ENCODE data around the gene XPO6.

The XPO6 gene

DNA sequence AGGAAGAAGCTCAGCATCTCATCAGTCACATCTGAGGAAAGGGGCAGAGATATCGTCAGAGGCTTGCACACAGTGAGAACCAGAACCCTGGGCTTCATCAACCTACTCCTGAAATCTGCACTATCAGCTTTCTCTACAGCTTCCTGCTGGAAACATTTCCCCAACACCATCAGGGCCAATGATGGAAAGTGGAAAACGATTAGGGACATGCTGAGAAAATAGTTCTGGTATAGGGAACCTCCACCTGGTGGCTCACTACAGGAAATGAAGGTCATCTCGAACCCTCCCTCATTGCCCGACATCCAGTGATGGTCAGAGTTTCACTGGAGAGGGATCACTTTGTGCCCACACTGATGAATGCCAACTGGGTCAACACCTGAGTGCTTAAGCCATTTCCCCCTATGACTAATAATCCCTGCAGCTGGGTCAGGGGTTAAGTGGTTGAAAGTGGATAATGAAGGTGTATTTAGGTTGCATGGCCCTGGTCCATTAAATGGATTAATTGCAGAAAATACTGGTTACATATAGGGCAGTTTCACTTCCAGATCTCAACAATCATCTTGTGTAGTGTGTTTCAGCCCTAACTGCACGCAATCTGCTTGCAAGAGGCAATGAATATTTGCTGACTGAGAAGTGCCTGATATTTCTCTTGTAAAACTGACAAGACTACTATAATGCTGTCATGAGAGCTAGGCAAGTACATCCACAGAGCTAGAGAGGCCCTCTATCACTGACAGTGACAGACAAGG lies 105.1 kb downstream of the XPO6 start:
- DNase-seq: no peak

DNA sequence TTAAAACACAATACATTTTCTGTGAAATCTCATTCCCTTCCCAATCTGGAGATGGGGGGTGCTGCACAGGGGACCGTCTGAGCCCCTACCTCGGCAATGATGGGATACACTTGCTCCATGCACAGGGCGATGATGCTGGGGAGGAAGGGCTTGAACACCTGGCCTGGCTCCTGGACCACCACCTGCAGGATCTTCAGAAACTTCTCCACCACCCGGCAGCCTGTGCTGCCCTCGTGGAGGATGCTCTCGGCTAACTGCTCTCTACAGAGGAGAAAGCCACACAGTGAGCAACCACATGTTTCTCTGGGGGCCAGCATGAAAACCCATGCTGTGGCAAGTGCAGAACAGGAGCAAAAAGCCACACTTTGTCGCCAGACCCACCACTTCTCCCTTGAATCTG lies 105.8 kb downstream of the XPO6 start:
- DNase-seq: no peak

DNA sequence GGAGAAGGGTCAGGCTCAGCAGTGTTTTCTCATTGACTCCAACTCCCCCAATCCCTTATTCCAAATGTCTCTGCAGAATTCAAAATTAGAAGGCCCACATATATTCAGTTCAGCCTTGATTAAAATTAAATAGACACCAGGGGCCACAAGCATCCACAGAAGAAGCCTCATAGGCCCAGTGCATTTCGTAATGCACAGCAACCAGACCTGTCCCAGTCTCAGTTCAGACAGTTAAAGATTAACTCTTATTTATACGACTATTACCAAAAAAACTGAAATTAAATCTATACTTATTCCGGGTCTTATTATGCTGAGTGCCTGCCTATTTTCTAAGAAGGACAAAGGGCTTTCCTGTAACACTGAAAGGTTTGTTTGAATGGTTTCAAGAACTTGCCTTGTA lies 106.5 kb downstream of the XPO6 start:
- no peak for DNase-seq

DNA sequence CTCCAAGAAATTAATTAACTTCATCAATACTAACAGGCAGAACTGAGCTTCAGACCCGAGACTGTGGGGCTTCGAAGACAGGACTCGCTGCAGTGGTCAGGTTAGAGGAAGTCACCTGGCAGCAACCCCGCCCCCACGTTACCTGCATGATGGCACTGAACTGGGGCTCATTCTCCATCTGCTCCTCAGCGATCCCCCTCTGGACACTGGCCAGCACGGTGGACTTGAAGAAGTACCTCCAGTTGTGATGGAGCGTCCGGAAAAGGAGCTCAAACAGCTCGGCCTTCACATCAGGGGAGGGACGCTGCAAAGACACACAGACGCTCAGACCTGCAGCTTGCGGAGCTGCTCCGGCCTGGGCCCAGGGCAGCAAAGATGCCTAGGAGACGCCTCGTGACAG lies 107.4 kb downstream of the XPO6 start:
- DNase-seq: no peak

DNA sequence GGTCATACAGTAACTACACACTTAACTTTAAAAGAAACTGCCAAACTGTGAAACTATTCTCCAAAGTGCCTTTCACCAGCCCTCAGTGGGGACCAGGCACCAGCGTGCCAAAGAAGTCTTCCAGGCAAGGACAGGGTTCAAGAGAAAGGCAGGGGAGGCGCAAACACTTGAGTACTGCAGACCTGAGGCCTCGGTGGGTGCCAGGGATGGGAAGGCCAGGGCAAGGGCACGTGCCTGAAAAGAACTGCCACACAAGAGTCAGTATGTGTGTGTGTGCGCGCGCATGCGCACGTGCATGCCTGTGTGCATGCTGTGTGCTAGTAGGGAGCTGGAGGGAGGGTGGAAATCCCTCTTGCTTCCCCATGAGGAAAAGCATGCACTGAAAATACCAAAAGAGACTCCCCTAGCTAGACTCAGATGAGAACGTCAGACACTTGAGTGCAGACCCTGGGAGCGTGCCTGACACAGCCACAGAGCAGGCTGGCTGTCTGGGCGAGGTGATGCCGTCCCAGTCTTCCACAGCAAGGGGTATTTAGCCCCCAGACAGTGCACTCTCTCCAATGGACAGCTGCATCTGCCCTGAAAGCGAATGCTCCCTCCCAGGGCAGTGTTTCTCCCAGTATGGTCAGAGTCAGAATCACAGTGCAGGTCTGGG lies 108.1 kb downstream of the XPO6 start:
- no peak for DNase-seq

DNA sequence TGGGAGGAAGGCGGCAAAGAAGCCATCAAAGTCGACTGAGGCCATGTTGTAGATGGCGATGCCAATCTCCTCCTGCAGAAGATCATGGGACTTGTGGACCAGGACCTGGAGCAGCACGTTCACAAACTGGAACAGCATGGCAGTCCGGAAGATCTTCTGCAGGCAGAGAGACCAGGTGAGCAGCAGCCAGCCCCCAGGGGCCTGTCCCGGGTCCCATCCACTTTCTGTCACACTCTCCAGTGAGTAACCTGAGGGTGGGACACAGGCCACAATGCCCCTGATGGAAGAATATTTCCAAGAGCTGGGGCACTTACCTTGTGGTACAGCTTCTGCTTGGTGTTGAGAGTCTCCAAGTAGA lies 110.3 kb downstream of the XPO6 start:
- no peak for DNase-seq

DNA sequence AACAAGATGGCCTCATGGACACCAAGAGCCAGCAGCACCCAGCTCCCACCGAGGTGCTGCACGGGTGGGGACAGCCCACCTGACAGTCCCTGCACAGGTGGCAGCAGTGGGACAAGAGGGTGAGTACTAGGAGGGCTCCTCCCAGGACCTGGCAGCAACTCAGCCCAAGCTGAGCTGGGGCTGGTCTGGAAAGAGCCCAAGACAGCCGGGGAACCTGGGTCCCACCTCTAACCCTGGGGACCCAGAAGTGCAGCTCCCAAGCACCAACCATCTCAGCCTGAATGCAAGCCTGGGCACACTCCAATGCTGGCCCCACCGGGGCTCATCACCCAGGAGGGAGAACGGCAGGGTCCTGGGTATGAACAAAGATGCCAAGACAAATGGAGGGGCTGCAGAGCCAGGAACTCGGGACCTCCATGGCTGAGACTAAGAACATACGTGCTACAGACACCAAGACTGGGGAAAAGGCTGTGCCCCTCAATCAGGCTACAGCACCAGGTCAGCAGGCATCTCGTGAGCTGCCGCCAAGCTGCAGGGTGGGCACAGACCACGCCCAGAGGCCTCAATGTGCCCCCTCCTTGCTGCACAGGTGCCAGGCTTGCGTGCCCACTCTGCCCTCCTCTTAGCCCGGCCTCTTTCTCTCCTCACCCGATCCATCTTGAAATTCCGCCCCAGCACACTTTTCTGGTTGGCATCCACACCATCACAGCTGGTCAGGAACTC lies 110.8 kb downstream of the XPO6 start:
- DNase-seq: no peak

DNA sequence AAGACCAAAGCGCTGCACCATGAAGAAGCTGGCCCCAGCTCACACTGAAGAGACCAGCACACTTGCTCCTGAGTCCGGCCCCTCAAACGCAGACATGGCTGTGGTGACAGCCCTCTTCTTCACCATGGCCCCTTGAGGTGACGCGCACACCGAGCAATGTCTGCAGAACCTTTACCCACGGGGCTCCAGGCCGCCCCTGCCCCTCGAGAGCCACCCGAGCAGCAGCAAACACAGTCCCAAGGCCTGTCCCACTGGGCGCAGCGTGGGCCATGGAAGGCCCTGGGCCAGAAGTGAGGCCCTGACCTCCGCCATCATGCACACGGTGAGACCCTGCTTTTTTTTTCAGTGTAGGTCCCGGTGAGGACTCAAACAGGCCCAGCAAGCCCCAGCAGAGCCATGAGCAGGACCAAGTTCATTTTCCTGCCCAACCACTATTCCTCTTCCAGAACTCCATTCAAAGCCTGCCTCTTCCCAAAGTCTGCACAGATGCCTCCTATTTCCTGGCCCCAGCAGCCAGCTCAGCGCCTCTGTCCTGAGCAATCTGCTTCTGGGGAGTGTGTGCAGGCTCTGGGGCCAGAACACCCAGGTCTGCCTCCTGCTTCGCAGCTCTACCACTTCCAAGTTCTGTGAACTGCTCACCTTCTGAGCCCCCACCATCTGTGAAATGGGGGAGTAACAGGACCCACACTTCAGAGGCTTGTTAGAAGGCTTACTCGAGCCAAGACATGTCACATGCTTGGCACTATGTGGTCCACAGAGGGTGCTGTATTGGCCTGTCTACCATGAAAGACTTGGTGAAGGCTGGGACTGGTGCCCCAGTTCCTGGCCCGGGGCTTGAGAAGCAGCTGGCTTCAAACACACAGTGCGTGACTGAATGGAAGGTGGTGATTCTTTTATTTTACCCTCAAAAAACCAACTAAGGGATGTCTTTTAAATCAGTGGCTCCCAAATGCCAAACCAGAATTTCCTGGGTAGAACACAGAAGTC lies 112.5 kb downstream of the XPO6 start:
- DNase-seq: no peak

DNA sequence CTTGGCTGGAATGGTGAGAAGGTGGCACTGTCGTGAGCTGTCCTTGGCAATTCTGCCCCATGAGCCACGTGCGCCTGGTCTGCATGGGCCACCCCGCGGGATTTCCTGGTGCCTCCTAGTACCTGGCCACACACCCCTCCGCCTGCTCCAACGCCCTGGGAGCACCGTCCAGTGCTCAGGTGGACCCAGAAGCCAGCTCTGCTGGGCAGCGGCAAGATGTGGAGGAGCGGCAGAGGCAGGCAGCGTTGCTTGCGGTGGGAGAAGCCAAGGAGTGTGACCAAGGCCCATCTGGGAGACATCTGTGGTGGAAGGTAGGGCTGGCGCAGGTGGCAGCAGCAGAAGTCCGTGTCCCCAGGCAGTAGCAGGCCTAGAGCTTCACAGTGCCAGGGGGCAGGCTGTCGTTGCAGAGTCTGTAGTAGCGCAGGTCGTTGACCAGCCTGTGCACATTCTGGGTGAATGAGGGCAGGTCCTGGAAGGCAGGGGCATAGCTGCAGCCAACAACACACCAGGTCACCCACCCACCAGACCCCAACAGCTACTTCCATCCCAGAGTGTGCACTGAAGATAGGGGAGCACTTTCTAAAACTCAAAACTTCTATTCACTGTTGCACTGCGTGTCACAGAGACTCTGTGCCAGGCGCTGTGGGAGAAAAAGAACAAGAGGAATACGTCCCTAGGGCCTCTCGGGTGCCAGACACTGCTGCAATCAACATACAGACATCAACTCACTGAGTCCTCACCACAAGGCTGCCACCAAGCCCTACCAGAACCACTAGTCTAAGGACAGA lies 113.4 kb downstream of the XPO6 start:
- no peak for DNase-seq

DNA sequence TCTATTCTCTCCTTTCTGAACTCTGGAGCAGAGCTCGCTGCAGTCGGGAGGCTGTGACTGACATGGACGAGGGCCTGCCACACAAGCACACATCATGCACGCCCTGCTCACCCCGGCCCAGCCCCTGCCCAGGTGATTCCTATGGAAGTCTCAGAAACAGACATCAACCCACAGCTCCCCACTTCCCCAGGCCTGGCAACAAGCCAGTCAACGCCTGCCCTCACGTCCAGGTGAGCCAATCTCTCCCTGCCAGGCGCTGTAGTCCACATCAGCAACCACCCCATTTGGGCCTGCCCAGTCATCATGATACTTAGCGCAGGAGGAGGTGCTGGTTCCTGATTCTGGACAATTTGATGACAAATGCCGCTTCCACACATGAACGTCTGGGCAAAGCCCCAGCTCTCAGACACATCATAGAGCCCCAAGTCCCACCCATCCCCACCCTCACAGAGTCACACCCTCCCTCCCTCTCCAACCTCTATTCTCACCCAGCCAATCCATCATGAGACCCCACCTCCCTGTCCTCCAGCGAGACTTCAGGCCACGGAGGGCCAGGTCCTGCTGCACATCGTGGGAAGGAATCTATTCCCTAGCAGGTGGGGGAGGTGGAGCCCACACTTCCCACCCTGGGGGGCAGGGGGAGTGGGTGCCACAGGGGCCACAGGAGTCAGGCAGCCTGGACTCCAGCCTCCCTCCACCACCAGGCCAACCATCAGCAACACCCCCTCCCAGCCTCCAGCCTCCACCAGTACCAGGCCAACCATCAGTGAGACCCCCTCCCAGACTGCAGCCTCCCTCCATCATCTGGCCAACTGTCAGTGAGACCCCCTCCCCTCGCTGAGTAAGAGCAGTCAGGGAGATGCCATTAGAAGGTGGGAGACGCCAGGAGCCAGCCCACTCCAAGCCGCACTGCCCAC lies 114.5 kb downstream of the XPO6 start:
- DNase-seq: no peak

DNA sequence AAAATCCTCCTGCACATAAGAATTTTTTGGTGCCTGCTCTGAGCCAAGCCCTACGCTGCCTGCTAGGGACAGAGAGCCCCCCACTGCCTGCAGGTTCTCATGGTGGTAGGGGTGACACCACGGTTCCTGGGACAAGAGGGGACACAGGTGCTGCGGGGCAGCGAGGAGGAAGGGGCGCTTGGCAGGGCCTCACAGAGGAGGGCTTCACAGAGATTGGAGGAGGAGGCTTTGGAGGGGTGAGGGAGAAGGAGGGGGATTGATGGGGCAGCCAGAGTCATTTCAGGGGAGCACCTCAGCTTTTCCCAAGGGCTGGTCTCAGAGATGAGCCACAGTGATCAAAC lies 118.4 kb downstream of the XPO6 start:
- no peak for DNase-seq

DNA sequence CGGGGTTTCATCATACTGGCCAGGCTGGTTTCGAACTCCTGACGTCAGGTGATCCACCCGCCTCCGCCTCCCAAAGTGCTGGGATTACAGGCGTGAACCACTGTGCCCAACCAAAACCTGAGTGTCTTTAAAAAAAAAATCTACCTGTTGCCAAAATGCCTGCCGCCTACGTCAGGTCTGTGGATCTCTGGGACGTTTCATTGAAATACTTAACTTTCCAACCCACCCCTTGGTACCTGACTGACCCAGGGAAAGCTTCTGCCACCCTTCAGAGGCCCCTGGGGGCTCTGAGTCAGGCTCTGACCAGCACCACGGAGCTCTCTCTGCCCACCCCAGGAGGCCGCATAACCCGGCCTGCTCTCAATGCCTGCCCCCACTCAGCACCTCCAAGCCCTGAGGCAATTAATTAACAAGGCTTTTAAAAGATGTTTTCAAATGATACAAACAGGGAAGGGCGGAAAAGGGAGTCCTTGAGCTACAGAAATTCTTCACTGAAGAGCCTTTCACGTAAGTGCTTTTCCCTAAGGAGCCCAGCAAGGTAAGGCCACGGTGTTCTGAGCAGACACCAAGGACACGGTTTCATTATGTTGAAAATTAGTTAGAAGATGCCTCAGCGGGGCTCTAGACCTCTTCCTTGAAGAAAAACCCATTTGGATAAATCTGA lies 118.9 kb downstream of the XPO6 start:
- DNase-seq: no peak

DNA sequence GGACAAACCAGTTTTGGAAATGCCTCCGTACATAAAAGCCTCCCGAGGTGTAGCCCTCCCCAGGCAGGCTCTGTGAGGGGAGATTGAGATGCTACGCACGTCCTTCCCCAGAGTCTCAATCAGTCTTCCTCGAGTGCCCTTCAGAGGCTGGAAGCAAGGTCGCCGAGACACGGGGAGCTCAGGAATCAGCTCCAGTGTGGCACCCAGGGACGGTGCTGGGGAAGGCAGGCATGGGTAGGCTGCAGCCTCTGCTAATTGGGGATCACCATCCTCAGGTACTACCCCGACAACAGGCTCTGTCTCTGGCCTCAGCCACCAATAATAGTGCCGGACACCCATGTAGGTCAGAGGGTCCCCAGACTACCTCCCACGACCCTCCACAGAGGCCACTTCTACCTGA lies 120.1 kb downstream of the XPO6 start:
- DNase-seq: no peak

DNA sequence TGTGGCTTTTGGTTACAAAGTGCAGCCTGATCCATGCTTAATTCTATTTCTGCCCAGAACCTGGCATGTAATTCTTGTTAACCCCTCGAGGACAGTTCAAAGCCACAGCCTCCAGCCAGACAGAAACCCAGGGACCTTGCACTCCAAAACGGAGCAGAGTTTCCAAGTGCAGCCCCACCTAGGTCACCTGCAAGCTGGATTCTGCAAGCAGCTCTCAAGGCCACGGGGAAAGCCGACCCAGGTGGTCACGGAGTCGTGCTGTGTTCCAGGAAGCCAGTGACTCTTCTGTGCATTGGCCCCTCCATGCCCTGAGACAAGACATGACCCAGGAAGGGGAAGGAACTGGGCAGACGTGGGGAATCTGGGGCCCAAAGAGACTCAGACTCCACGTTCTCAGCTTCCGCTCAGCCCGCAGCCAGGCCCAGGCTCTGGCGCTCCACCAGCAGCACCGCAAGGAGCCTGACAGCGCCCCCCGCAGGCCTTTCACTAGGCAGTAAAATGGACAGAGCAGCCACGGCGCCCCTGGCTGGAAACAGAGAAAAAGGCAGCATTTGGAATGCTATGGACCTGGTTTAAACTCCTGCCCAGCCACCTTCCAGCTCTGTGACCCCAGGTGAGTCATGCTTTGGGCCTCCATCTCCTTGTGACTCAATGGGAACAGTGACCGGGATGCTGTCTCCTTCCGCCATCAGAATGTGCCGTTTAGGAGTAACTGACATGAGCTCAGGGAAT lies 121.0 kb downstream of the XPO6 start:
- no peak for DNase-seq

DNA sequence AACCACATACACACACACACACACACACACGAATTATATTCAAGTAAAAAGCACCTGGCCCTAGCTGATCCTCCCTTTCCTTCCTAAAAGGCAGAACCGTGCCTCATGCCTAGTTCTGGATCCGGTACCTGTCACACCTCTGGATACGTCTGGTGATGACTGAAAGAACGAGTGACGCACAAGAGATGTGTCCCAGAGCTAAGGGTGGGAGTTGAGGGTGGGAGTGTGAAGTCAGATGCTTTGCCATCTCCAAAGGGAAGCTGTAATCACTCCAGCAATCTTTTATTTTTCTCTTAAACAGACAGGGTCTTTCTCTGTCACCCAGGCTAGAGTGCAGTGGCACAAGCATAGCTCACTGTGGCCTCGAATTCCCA lies 121.8 kb downstream of the XPO6 start:
- DNase-seq: no peak

DNA sequence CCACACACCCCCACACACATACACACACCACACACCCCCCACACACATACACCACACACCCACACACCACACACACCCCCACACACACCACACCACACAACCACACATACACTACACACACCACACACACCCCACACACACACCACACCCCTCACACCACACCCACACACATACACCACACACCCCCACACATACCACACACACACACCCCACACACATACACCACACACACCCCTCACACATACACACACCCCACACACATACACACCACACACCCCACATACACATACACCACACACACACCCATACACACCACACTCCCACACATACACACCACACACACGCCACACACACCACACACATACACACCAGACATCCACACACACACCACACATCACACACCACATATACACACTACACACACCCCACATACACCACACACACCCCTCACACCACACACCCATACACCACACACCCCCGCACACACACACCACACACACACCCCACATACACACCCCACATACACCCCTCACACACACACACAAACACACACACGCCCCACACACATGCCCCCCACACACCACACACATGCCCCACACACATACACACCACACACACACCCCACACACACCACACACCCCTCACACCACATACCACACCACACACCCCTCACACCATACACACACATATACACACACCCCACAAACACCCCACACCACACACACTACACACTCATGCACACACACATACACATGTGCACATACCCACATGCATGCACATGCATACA lies 122.4 kb downstream of the XPO6 start:
- no peak for DNase-seq

DNA sequence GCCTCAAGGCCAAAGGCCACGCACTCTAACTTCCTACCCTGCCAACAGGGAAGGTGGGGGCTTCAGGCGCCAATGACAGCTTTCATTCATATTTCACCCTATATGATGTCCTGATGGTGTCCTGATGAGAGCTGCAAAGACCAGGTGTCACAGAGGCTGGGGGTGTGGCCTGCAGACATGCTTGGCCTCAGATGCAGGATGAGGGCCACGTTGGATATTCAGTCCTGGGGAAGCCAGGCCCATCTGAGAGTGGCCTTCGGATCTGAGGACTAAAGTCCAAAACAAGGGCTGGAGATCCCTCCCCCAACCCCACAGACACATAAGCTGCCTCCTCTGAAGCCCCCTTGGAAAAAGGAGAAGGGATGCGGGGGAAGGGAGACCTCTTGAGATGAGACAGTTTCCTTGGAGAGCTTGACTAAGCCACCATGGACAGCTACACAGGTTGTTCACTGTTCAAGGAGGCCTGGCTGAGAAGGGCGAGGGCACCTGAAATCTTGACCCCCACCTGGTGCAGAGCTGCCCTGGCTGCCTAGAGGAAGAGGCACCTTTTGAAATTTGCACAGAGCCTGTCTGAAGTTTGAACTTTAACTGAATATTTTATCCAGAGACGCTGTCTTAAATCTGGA lies 124.0 kb downstream of the XPO6 start:
- DNase-seq: no peak

DNA sequence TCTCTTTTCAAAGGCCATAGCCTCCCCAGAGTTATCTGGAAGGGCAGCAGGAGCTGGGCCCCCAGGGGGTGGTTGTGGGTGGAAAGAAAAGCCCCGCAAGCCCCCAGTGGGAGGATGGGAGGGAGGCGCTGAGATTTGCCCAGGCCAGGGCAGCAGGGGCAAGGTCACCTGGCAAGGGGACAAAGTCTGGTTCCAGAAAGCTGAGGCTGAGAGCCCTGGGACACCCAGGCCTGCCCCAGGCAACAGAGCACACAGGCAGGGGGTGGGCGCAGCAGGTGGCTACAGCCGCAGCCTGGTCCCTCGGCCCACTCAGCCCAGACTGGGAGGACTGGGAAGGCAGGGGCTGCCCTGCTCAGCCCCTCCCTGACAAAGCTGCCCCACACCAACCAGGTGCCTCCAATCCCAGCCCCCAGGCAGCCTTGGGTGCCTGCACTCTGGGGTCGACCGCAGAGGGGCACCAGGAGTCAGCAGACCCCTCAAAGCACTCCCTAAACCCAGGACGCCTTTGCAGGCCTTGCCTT lies 124.6 kb downstream of the XPO6 start:
- no peak for DNase-seq
